Measurements from ENCODE around the gene TET3.
"Not testable (repeated sequence)": the region's sequence is repeated elsewhere in the genome, so short reads cannot be mapped to it uniquely, and the experiment has no call there.

Gene TET3

GRCh38 chr2:73984203-73984921 lies at the start of gene TET3:
TSS of gene TET3 (plus strand) at chr2:73984910. CDS start at chr2:73986404, 1,494 bp downstream.
- FAIRE-seq: no peak

GRCh38 chr2:73935641-73936040 lies 49.1 kb upstream of the TET3 start:
- FAIRE-seq: no peak

- FAIRE-seq: no peak
Measured at GRCh38 chr2:73937103-73937885, 47.4 kb upstream of the TET3 start.

- no peak for FAIRE-seq
Measured at GRCh38 chr2:73937899-73938298, 46.8 kb upstream of the TET3 start.

GRCh38 chr2:73938718-73939352 lies 45.9 kb upstream of the TET3 start:
- FAIRE-seq: no peak

- FAIRE-seq: no peak
Measured at GRCh38 chr2:73939419-73939818, 45.3 kb upstream of the TET3 start.

GRCh38 chr2:73940066-73940465 lies 44.6 kb upstream of the TET3 start:
- FAIRE-seq: not testable (repeated sequence)

GRCh38 chr2:73942664-73943063 lies 42.0 kb upstream of the TET3 start:
- no peak for FAIRE-seq

- no peak for FAIRE-seq
Measured at GRCh38 chr2:73944714-73945113, 40.0 kb upstream of the TET3 start.

GRCh38 chr2:73946215-73946614 lies 38.5 kb upstream of the TET3 start:
- no peak for FAIRE-seq

GRCh38 chr2:73946666-73947065 lies 38.0 kb upstream of the TET3 start:
- FAIRE-seq: no peak

GRCh38 chr2:73947412-73948018 lies 37.2 kb upstream of the TET3 start:
- no peak for FAIRE-seq

GRCh38 chr2:73949802-73950201 lies 34.9 kb upstream of the TET3 start:
- FAIRE-seq: no peak

GRCh38 chr2:73952499-73953446 lies 31.9 kb upstream of the TET3 start:
- no peak for FAIRE-seq

- FAIRE-seq: no peak
Measured at GRCh38 chr2:73956218-73956865, 28.4 kb upstream of the TET3 start.

GRCh38 chr2:73961274-73961673 lies 23.4 kb upstream of the TET3 start:
- FAIRE-seq: no peak

- no peak for FAIRE-seq
Measured at GRCh38 chr2:73961823-73962615, 22.7 kb upstream of the TET3 start.

- no peak for FAIRE-seq
Measured at GRCh38 chr2:73962798-73963197, 21.9 kb upstream of the TET3 start.

- FAIRE-seq: no peak
Measured at GRCh38 chr2:73963385-73964120, 21.2 kb upstream of the TET3 start.

GRCh38 chr2:73964223-73964622 lies 20.5 kb upstream of the TET3 start:
- FAIRE-seq: no peak
